Upper lobe of left lung (tissue), 4 donors: ENCODE data around the gene CD300A.

Experiments
- CTCF ChIP-seq, 6 experiments: fragments of 450-650 bp in 4 of 6; fragments of 200-600 bp in 2 of 6; sonication (generic) in 2 of 6; IDR thresholded peaks; one replicate each; pipeline ENCODE4 v1.5.1; 2016 to 2019; ENCODE audit warnings: antibody characterized with exemption in 6 of 6
- POLR2AphosphoS5 ChIP-seq, 2 donors: sonication (generic); formaldehyde crosslinking; IDR thresholded peaks; one replicate each; pipeline ENCODE4 v1.5.1; 2017; ENCODE audit warnings: antibody characterized with exemption in 2 of 2

GRCh38 chr17:74515941-74516340 lies 49.5 kb downstream of the CD300A start:
- TF ChIP-seq POLR2AphosphoS5 (IDR thresholded peaks at IDR 0.05) (no peak), CTCF (IDR thresholded peaks at IDR 0.05) (no peak)
